Lower lobe of right lung (tissue), 2 donors: ENCODE measurements around the gene ACTN2. TPM values are rescaled to one million over a fixed set of nuclear protein-coding genes. Genes with fewer than 3 reads are reported as not detected.

ENCODE experiments used
- ATAC-seq, 2 donors: fragments of 200-7000 bp; cut with Tn5 transposase; one replicate each; pipeline ENCODE4 v1.9.1; 2020 to 2022; ENCODE audit warnings: mild to moderate bottlenecking in 2 of 2, moderate library complexity in 2 of 2
- DNase-seq: peaks from one replicate; pipeline ENCODE4 v3.0.0-alpha.2; 2020
- H3K27ac ChIP-seq: fragments of 200-600 bp; one replicate; pipeline ENCODE4 v1.8.0; 2022
- H3K27me3 ChIP-seq: fragments of 200-600 bp; one replicate; pipeline ENCODE4 v1.8.0; 2022; ENCODE audit warnings: low read depth
- H3K36me3 ChIP-seq: fragments of 200-600 bp; one replicate; pipeline ENCODE4 v1.8.0; 2022; ENCODE audit warnings: mild to moderate bottlenecking
- H3K4me1 ChIP-seq: fragments of 200-600 bp; one replicate; pipeline ENCODE4 v1.8.0; 2022
- H3K4me3 ChIP-seq: fragments of 200-600 bp; one replicate; pipeline ENCODE4 v1.8.0; 2022; ENCODE audit warnings: mild to moderate bottlenecking
- H3K9me3 ChIP-seq: fragments of 200-600 bp; one replicate; pipeline ENCODE4 v1.8.0; 2022
- intact Hi-C: fragments of 100-400 bp; cut with DNase I; formaldehyde crosslinking; loops from one replicate; pipeline ENCODE4 v1.11.0; 2022
- total RNA-seq: library from RNA; stranded (reverse); fragmentation: NEBNext Ultra II Directional; extraction: Animal tissue kit (Norgen Biotek cat#: 25700); gene quantifications from one replicate; pipeline ENCODE4 v1.2.1, GENCODE V29; 2021
- TF ChIP-seq, protein P1 (sequence below): fragments of 200-600 bp; IDR thresholded peaks from one replicate; pipeline ENCODE4 v1.8.0; 2022; ENCODE audit warnings: antibody characterized with exemption, mild to moderate bottlenecking
- donor health status: DM: no; HTN: yes; CAD: no; lungs with severe emphysema.

The ACTN2 gene
- total RNA-seq, 1 donor from 2014 or later: 1.9 TPM

DNA sequence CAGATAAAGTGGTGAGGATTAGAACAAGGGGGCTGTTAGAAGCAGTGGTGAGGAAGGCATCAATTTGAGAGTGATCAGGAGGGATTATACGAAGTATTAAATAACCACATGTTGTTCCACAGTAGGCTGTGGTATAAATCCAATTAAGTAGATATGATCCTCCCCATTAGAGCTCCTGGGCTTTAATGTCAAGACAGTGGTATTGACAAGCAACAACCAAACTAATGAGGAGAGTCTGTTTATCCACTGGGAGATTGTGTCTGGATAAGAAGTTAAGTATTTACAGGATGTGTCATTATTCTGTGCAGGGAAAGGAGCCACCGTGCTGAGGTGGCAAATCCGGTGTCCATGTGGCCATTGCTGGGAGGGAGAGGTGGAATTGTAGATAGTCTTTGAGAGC, 5.8 kb downstream of the ACTN2 start:
- Histone ChIP-seq H3K4me3 (no peak overlapping the region), H3K9me3 (no peaks in the 10 kb centered on the region), H3K4me1 (peaks cover 5% of the 10 kb centered on the region), H3K27me3 (peaks cover 19% of the 10 kb centered on the region), H3K27ac (no peak overlapping the region), H3K36me3 (no peaks in the 10 kb centered on the region)
- intact Hi-C loops: no loop called here
- TF ChIP-seq, protein P1, sequence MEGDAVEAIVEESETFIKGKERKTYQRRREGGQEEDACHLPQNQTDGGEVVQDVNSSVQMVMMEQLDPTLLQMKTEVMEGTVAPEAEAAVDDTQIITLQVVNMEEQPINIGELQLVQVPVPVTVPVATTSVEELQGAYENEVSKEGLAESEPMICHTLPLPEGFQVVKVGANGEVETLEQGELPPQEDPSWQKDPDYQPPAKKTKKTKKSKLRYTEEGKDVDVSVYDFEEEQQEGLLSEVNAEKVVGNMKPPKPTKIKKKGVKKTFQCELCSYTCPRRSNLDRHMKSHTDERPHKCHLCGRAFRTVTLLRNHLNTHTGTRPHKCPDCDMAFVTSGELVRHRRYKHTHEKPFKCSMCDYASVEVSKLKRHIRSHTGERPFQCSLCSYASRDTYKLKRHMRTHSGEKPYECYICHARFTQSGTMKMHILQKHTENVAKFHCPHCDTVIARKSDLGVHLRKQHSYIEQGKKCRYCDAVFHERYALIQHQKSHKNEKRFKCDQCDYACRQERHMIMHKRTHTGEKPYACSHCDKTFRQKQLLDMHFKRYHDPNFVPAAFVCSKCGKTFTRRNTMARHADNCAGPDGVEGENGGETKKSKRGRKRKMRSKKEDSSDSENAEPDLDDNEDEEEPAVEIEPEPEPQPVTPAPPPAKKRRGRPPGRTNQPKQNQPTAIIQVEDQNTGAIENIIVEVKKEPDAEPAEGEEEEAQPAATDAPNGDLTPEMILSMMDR: no peak
- DNase-seq: no peak
- ATAC-seq: no peak

DNA sequence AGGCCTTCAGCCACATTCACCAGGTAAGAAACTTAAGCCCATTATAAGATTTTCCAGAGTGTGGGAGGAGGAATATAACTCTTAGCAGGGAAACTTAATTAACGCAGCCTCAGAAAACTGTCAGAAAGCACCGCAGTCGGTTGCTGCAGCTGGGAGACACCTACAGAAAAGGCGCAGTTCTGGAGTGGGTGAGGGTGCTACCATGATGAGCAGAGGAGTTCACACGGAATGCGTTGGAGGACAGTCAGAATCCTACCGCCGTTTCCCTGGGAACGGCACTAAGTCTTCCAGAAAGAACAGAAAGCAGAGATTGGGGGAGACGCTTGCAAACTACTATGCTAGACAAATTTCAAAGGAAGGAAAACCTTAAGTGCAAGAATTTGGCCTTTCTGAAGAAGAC, 6.4 kb downstream of the ACTN2 start:
- Histone ChIP-seq H3K27me3 (peaks cover 15% of the 10 kb centered on the region), H3K27ac (no peak overlapping the region), H3K9me3 (no peaks in the 10 kb centered on the region), H3K4me3 (no peak overlapping the region), H3K36me3 (no peaks in the 10 kb centered on the region), H3K4me1 (no peaks in the 10 kb centered on the region)
- TF ChIP-seq, protein P1: no peak
- ATAC-seq: no peak
- DNase-seq: no peak
- intact Hi-C loops: no loop called here

DNA sequence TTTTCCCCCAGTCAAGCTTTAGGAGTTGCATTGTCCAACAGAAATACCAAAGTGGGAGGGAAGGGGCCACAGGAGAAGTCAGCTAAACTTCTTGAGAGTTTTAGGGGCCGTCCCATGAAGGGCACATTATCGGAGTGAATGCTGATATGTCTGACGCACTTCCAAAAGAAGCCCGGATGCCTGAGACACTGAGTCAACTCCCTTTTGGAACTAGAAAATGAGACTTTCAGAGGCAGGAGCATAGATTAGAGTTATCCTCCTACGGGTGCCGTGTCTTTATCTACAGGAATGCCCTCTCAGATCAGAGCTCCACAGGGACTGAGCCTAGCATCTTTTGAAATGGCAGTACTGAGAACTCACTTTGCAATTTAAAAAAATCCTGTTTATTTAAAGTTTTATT, 13.1 kb downstream of the ACTN2 start:
- H3K4me1 ChIP-seq: no peaks in the 10 kb centered on the region
- no peak overlapping the region for H3K4me3 ChIP-seq
- H3K36me3 ChIP-seq: no peaks in the 10 kb centered on the region
- TF ChIP-seq, protein P1: no peak
- ATAC-seq (peak in 1 of 2 donors; percentile 37), DNase-seq (no peak)
- H3K9me3 ChIP-seq: no peaks in the 10 kb centered on the region
- intact Hi-C loops: no loop called here
- H3K27me3 ChIP-seq: no peaks in the 10 kb centered on the region
- no peak overlapping the region for H3K27ac ChIP-seq

DNA sequence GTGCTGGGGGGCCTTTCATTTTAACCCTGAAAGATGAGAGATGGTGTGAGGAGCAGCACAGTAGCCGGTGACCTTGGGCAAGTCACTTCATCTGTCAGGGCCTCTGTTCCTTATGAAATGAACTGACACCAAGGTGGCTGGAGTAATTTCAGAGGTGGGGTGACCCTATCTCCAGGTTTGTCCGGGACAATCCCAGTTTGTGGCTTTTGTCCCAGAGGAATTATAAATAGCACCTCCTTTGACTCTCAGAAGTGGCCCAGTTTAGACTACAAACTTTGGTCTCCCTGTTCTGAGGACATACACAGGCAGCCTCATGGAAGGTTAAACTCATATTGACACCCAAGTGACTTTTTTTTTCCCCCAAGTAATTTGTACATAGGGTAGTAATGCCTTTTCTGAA, 14.6 kb downstream of the ACTN2 start:
- ATAC-seq: no peak
- Histone ChIP-seq H3K36me3 (no peaks in the 10 kb centered on the region), H3K27me3 (peaks cover 6% of the 10 kb centered on the region), H3K4me1 (no peaks in the 10 kb centered on the region), H3K9me3 (no peaks in the 10 kb centered on the region), H3K27ac (no peak overlapping the region), H3K4me3 (no peak overlapping the region)
- intact Hi-C loops: no loop called here
- TF ChIP-seq, protein P1: no peak
- no peak for DNase-seq

DNA sequence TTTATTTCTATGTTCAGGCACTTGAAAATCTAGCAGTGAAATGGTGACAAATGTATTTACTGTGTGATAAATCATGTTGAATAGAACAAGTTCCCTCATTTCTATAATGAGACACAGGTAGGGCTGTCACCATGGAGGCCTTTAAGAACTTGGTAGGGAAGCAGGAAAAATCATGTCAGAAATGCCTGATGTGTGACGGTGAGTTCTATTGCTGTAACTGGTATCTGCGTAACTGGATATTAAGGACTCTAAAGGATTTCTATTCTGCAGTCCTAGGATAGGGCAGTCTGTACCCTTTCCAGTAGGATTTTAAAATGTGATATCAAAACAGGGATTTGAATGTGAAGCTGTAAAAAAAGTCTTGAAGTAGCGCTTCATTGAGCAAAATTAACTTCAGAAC, 15.5 kb downstream of the ACTN2 start:
- DNase-seq: no peak
- TF ChIP-seq, protein P1: no peak
- no peak overlapping the region for H3K27ac ChIP-seq
- H3K9me3 ChIP-seq: no peaks in the 10 kb centered on the region
- no peak overlapping the region for H3K4me3 ChIP-seq
- intact Hi-C loops: no loop called here
- H3K4me1 ChIP-seq: no peaks in the 10 kb centered on the region
- no peaks in the 10 kb centered on the region for H3K36me3 ChIP-seq
- peaks cover 6% of the 10 kb centered on the region for H3K27me3 ChIP-seq
- ATAC-seq: no peak
